Ishikawa (cell line): Measurements from ENCODE around the gene EXOC4.

Experiments
- CEBPB ChIP-seq: IDR thresholded peaks from 2 replicates; pipeline ENCODE4 v1.6.1; 2012
- CREB1 ChIP-seq: IDR thresholded peaks from 2 replicates; pipeline ENCODE4 v1.6.1; 2012; ENCODE audit warnings: low read depth
- EGR1 ChIP-seq: IDR thresholded peaks from 2 replicates; pipeline ENCODE4 v1.6.1; 2012
- EP300 ChIP-seq: IDR thresholded peaks from 2 replicates; pipeline ENCODE4 v1.6.1; 2012; ENCODE audit warnings: borderline replicate concordance
- FOXM1 ChIP-seq: IDR thresholded peaks from 2 replicates; pipeline ENCODE4 v1.6.1; 2012; ENCODE audit warnings: low read depth, borderline replicate concordance
- MAX ChIP-seq: IDR thresholded peaks from 2 replicates; pipeline ENCODE4 v1.6.1; 2012
- NFIC ChIP-seq: IDR thresholded peaks from 2 replicates; pipeline ENCODE4 v1.6.1; 2012
- RAD21 ChIP-seq: IDR thresholded peaks from 2 replicates; pipeline ENCODE4 v1.6.1; 2012; ENCODE audit warnings: low read depth
- REST ChIP-seq: IDR thresholded peaks from 2 replicates; pipeline ENCODE4 v1.6.1; 2012; ENCODE audit warnings: low read depth, mild to moderate bottlenecking
- TAF1 ChIP-seq: IDR thresholded peaks from 2 replicates; pipeline ENCODE4 v1.6.1; 2012; ENCODE audit warnings: low read depth, mild to moderate bottlenecking
- TCF12 ChIP-seq: IDR thresholded peaks from 2 replicates; pipeline ENCODE4 v1.6.1; 2012; ENCODE audit warnings: low read depth
- TEAD4 ChIP-seq: IDR thresholded peaks from 2 replicates; pipeline ENCODE4 v1.6.1; 2012
- USF1 ChIP-seq: IDR thresholded peaks from 2 replicates; pipeline ENCODE4 v1.6.1; 2012
- YY1 ChIP-seq: IDR thresholded peaks from 2 replicates; pipeline ENCODE4 v1.6.1; 2012; ENCODE audit warnings: low read depth
- ZBTB7A ChIP-seq: IDR thresholded peaks from 2 replicates; pipeline ENCODE4 v1.6.1; 2012; ENCODE audit warnings: low read depth

EXOC4 gene

GRCh38 chr7:133572843-133573242 is 320.0 kb downstream of the EXOC4 start:
- no peak for TF ChIP-seq TAF1
- no peak for TF ChIP-seq USF1
- TF ChIP-seq FOXM1, result no peak
- no peak for TF ChIP-seq NFIC
- TF ChIP-seq EP300, result no peak
- no peak for TF ChIP-seq YY1
- TF ChIP-seq RAD21, result no peak
- TF ChIP-seq TEAD4, result no peak
- no peak for TF ChIP-seq REST
- TF ChIP-seq CEBPB, result no peak
- TF ChIP-seq CREB1, result no peak
- TF ChIP-seq EGR1, result no peak
- TF ChIP-seq MAX, result no peak

GRCh38 chr7:133573554-133574265 is 320.8 kb downstream of the EXOC4 start:
- TF ChIP-seq CEBPB, result no peak
- TF ChIP-seq FOXM1, result no peak
- TF ChIP-seq RAD21, result no peak
- TF ChIP-seq EP300, result no peak
- no peak for TF ChIP-seq MAX
- no peak for TF ChIP-seq USF1
- TF ChIP-seq TCF12, result no peak
- TF ChIP-seq NFIC, result no peak
- no peak for TF ChIP-seq YY1

- TF ChIP-seq EP300, result no peak
- TF ChIP-seq ZBTB7A, result no peak
Measured at GRCh38 chr7:133575726-133576440, 323.0 kb downstream of the EXOC4 start.

GRCh38 chr7:133576612-133577168 is 323.8 kb downstream of the EXOC4 start:
- TF ChIP-seq EP300, result no peak

GRCh38 chr7:133582766-133583523 is 330.1 kb downstream of the EXOC4 start:
- TF ChIP-seq RAD21, result no peak
- TF ChIP-seq TCF12, result no peak
- no peak for TF ChIP-seq REST
- no peak for TF ChIP-seq EP300
- no peak for TF ChIP-seq ZBTB7A
- no peak for TF ChIP-seq MAX
- no peak for TF ChIP-seq CREB1
- TF ChIP-seq TEAD4, result no peak
- no peak for TF ChIP-seq TAF1
- no peak for TF ChIP-seq CEBPB
